ENCODE results near the gene TNFSF9. TPM values are rescaled to one million over a fixed set of nuclear protein-coding genes. Genes with fewer than 3 reads are reported as not detected.

Gene TNFSF9
- total and polyA plus RNA-seq, 2 donors (not counting 1 experiment from before 2014, with no cell fraction given), result 11.7 to 24.3 TPM

DNA sequence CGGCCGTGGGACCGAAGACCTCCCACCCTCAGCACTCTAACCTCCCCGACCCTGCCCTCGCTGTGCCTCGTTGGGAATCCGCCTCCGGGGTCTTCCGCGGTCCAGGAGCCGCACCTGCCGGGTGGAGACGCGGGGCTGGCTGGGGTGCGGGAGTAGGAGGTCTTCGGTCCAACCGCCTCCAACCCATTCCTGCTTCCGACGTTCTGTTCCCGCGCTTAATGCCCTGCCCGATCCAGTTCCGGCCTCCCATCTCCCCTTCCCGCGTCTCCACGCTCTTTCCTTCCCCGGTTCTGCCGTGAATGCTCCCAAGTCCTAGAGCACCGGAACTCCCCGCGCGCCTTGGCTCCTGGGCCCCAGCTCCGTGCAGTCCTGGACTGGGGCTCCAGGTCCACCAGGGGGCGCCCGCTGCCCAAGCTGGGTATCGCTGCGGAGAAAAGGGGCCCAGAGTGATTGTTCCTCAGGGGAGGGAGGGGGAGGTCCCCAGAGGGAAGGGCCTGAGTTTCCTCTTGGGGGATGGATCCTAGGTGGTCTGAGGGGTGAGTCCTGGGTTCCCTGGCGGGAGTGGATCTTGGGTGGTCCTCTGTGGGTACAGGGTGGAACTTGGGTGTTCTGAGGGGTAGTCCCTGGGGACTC is 14.1 kb upstream of the TNFSF9 start:
- no peaks in the 10 kb centered on the region for H3K27me3 ChIP-seq (replicated peaks in 1 of 4; ENCODE audit: control extremely low read depth in 1 of 4, control insufficient read depth in 3 of 4, insufficient read depth in 4 of 4, low read length in 3 of 4)
- H3K9ac ChIP-seq (ENCODE audit: low read length), result peak overlapping the region; percentile 69
- intact Hi-C loops (cut with micrococcal nuclease), result loop anchor here (1.0 to 5.0 kb wide), 9 partner anchors 36 to 347 kb away; partner anchors contain the start of genes ALKBH7, DENND1C and VAV1
- POLR2A ChIA-PET, result interaction anchor here (0.6 to 2.1 kb wide), 12 partner anchors 11 to 286 kb away, joined by 3 to 19 read pairs (median 4); partner anchors contain the start of gene VAV1
- no peaks in the 10 kb centered on the region for H3K9me3 ChIP-seq (ENCODE audit: control extremely low read depth in 1 of 3, control insufficient read depth in 2 of 3, insufficient read depth in 1 of 3, low read length in 2 of 3)
- Mint-ChIP-seq H3K9me3 (ENCODE audit: insufficient read depth) (no peaks in the 10 kb centered on the region), H3K27me3 (no peaks in the 10 kb centered on the region), H3K4me3 (peak overlapping the region; percentile 92), H3K27ac (peak overlapping the region; percentile 73), H3K4me1 (peaks cover 38% of the 10 kb centered on the region)
- H3K4me2 ChIP-seq (replicated peaks; ENCODE audit: low read depth, low read length, poor library complexity, severe bottlenecking), result peak overlapping the region; percentile 93
- H3K27ac ChIP-seq (ENCODE audit: low read length in 2 of 2), result peak overlapping the region in 1 of 2 donors; percentile 16
- H3K79me2 ChIP-seq (ENCODE audit: control insufficient read depth, insufficient read depth, low read length), result no peaks in the 10 kb centered on the region
- H2AFZ ChIP-seq (ENCODE audit: insufficient read depth, low read depth, low read length, poor library complexity, severe bottlenecking), result peak overlapping the region; percentile 87
- no peaks in the 10 kb centered on the region for H3K36me3 ChIP-seq (replicated peaks in 1 of 2; ENCODE audit: control extremely low read depth in 1 of 2, control insufficient read depth in 1 of 2, extremely low read depth in 1 of 2, insufficient read depth in 2 of 2, low read length in 1 of 2)
- no peak for TF ChIP-seq EZH2 (IDR thresholded peaks at IDR 0.05; ENCODE audit: borderline replicate concordance, insufficient read depth, low read depth, low read length, poor library complexity, severe bottlenecking)
- TF ChIP-seq, protein P1, sequence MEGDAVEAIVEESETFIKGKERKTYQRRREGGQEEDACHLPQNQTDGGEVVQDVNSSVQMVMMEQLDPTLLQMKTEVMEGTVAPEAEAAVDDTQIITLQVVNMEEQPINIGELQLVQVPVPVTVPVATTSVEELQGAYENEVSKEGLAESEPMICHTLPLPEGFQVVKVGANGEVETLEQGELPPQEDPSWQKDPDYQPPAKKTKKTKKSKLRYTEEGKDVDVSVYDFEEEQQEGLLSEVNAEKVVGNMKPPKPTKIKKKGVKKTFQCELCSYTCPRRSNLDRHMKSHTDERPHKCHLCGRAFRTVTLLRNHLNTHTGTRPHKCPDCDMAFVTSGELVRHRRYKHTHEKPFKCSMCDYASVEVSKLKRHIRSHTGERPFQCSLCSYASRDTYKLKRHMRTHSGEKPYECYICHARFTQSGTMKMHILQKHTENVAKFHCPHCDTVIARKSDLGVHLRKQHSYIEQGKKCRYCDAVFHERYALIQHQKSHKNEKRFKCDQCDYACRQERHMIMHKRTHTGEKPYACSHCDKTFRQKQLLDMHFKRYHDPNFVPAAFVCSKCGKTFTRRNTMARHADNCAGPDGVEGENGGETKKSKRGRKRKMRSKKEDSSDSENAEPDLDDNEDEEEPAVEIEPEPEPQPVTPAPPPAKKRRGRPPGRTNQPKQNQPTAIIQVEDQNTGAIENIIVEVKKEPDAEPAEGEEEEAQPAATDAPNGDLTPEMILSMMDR (IDR thresholded peaks at IDR 0.05), result peak; percentile 97
- H3K4me3 ChIP-seq (ENCODE audit: control extremely low read depth in 1 of 5, extremely low read depth in 1 of 5, insufficient read depth in 1 of 5, low read depth in 2 of 5, low read length in 4 of 5), result peak overlapping the region; percentile 31 to 74 (median 68)
- WGBS (ENCODE audit: insufficient coverage), result under 1% methylated on average over 35 of the region's 38 CpGs
- H3K4me1 ChIP-seq (ENCODE audit: control insufficient read depth in 2 of 2, insufficient read depth in 2 of 2, low read length in 2 of 2), result peaks cover 22 to 47% of the 10 kb centered on the region in 2 donors
- CTCF ChIA-PET, result interaction anchor here (0.7 to 4.1 kb wide), 57 partner anchors 9 to 390 kb away, joined by 3 to 52 read pairs (median 4); partner anchors contain the start of genes ALKBH7, DENND1C, GPR108 and GTF2F1
- no peaks in the 10 kb centered on the region for H4K20me1 ChIP-seq (ENCODE audit: control insufficient read depth, insufficient read depth, low read length, poor library complexity, severe bottlenecking)
- DNase-seq, result peak; percentile 91
- ATAC-seq (ENCODE audit: low read depth), result peak; percentile 58
